Measurements from ENCODE around the gene CD55. TPM values are rescaled to one million over a fixed set of nuclear protein-coding genes. Genes with fewer than 3 reads are reported as not detected.

CD55 gene
- total RNA-seq, 1 experiment from 2014 or later = 20.9 TPM

DNA sequence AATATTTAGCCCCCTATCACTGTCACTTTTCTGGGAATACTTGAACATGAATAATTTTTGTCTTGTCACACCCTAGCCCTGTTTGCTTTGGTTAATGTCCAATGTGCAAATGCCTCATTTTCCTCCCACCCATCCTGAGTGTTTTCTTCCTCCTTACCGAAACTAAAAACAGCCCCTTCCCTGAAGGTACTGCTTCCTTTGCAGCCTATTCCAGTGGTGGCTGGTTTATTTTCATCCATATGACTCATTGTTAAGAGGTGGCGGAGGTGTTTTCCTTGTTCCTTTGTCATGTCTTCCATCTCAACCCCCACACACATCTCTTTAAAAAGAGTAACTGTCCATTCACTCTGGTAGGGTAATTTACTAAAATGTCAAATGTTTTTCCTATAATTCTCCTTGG is 40.4 kb downstream of the CD55 start:
- peak; percentile 29 for DNase-seq (ENCODE audit: low read depth)

DNA sequence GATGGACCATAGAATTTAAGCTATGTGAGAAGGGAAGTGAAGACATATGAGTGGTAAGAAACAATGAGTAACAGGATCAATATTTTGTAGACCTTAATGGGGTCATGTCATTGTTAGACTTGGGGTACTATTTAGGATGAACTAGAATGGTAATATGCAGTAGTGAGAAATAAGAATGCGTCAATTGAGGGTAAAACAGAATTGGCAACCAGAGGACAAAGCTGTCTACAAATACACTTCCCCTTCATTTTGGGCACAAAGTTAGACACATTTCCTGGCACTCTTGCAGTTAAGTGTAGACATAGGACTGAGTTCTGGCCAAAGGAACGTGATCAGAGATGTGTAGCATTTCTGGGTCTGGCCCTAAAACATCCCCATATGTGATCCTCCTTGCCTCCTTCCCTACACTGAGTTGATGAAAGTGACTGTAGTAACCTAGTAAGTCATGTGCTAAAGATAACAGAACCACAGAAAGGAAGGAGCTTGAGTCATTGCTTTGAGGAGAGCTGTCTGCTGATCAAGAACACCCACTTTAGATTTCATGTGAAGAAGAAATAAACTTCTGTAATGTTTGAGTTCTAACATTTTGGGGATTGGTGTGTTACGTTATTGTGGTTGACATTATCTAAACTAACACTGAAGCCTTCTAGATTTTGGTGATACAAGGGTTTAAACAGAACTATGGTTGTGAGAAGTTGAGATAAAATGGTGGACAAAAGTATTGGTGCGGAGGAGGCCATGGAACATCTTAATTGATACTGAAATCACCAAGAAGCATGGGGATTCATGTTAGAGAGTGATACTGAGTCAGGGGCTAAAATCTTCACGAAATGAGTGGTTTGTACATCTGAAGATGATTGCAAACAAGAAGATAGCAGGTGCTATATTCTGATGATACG is 41.7 kb downstream of the CD55 start:
- peak; percentile 19 for DNase-seq (ENCODE audit: low read depth)

DNA sequence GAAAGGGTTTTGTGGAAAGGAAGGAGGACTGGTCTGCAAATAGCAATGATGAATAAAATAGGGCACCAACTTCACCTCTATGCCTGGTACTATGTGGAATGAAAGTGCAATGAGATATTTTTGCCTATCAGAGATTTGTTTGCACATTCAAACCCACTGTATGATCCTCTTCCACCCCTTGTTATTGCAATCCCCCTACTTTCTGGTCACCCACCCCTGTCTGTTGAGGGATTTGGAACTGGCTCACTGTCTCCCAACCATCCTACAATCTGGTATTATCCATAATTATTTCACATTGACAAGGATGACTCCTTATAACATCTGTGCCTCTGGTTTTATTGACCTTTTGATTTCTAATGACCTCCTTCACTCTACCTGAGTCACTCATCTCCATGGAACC is 42.4 kb downstream of the CD55 start:
- no peak for DNase-seq (ENCODE audit: low read depth)

DNA sequence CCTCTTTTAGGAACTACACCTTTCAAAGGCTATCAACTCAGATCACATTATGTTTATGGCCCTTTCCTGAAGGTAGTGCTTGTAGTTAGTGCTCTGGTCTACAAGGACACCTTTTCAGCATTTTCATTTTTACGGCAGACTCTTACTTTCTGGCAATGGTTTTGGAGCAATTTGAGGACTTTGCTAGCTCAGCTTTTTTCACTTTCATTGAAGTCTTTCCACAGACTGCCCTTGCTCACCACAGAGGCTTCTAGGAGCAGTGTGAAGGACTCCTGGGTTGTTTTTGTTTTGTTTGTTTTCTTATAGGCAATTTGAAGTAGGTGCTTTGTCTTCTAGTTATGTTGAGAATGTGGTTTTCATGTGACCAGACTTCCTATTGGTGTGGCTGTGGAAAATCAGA is 43.1 kb downstream of the CD55 start:
- no peak for DNase-seq (ENCODE audit: low read depth)

DNA sequence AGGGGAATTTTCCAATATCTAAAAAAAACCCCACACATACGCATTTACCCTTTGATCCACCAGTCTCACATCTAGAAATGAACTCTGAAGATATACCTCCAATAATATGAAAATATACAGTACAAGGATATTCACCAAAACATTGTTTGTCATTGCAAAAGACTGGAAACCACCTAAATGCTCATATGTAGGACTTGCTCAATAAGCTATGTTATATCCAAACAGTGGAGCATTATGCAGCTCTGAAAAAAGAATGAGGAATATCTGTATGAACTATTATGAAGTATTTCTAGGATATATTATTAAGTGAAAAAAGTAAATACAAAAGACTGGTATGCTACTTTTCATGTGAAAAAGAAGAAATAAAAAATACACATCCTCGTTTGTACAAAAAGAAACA is 43.6 kb downstream of the CD55 start:
- DNase-seq (ENCODE audit: low read depth) = no peak

DNA sequence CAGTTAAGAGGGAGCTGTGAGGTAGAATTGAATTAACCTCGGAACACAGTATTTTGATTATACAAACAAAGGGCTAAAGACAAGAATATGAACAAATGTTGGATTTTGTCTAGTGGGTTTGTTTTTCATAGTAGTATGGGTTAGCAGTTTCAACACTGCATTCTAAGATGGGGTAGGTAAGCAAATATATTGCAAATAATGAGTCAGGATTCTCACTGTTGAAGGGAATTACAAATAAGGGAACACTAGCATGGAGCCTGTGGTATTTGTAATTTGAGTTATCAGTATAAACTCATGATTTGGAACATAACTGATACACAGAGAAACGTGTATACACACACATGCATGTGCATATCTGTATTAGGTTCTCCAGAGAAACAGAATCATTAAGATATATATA is 44.5 kb downstream of the CD55 start:
- DNase-seq (ENCODE audit: low read depth) = no peak

DNA sequence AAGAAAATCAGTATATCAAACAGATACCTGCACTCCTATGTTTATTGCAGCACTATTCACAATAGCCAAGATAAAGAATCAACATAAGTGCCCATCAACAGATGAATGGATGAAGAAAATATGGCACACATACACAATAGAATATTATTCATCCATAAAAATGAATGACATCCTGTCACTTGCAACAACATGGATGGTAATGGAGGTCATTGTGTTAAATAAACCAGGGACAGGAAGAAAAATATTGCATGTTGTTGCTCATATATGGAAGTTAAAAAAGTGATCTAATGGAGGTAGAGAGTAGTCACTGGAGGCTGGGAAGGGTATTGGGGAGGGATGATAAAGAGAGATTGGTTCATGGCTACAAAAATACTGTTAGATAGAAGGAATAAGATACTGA is 67.2 kb downstream of the CD55 start:
- no peak for DNase-seq (ENCODE audit: low read depth)

DNA sequence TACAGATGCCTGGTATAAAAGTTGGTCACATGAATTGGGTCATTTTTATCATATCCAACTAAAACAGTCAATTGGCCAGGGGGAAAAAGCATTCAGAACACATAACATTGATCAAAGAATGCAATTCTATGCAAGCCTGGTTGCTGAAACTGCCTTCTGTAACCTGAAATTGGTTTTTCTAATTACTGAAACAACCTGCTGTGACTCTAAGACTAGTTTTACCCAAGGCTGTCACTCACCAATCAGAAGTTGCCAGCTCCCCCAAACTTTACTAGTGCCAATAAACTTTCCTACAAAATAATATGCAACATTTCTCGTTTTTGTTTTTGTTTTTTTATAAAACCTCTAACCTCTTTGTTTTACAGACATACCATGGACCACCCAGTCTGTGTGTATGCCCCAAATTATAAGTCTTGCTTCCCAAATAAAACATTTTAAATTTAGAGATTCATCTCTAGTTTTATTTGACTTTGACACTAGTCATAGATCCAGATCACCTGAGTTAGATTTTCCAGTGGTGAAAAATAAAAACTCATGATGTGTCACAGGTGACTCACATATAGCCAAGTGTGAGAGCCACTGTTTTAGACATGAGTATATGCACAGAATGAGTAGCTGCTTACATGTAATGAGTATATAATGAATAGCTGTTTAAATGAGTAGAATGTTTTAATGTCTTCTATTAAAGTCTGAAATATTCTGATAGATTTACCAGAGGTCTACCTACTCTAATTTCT is 68.4 kb downstream of the CD55 start:
- DNase-seq (ENCODE audit: low read depth) = peak; percentile 58

DNA sequence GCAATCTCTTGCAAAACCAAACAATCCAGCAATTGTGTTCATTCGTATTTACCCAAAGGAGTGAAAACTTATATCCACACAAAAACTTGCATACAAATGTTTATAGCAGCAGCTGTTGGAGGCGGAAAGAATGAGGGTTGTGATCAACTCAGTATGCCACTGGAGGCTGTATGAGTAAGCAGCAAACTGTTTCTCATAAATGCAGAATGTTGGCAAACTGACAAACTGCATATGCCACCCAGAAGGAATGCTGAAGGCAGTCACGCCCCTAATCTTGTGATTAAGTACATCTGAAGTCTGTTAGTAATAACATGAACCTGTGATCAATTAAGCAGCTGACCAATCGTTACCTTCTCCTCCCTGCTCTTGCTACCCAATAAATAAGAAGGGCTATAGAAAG is 72.1 kb downstream of the CD55 start:
- peak; percentile 89 for DNase-seq (ENCODE audit: low read depth)

DNA sequence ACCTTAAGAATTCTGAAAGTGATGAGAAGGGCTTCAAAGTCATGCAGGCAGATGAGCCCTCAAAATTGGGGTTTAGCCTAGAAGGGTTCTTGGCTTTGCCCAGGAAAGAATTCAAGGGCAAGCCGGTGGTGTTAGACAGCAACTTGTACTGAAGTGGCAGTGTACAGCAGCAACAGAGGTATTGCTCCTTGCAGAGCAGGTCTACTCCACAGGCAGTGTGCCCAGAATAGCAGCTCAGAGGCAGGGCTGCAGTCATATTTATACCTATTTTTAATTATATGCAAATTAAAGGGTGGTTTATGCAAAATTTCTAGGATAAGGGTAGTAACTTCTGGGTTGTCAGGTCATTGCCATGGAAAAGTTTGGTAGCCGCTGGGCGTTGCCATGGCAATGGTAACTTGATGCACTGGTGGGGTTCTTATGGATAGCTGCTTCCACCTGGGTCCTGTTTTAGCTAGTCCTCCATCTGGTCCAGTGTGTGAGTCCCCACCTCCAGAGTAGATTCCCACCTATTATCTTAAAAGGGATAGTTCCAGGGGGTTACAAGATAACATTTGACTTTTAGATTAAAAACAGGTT is 74.8 kb downstream of the CD55 start:
- DNase-seq (ENCODE audit: low read depth) = no peak

DNA sequence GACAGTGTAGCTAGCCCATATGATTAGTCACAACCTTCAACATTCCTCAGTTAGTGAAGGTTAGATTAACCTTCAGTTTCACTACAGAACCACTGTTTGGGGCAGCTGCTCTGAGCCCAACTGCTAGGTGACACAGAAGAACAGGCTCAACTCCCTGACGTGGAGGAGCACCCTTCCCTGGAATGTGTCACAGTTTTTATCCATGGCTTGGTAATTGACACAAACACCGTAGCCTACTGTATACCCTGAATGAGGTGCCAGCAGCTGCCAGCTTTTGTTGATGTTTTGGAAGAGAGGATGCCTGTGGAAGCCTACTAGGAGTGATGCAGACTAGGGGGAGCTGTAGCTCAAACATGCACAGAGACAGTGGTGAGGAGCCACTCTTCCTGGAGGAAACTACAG is 76.0 kb downstream of the CD55 start:
- peak; percentile 8 for DNase-seq (ENCODE audit: low read depth)

DNA sequence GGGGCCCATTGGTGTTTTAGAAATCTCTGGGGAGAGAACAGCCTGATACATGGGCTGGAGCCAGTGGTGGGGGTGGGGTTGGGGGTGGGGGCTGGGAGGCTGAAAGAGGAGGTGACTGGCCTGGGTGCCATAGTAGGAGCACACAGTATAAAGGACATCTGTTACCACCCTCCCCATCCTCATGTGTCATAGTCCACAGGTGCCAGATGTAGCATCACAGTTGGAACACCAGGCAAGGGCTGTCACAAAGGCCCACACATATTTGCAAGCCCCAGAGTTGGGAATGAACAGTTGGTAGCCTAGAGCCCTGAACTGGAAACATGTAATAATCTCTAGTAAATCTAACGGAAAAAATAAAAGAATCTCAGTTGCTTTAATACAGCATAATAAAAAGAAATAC is 77.5 kb downstream of the CD55 start:
- no peak for DNase-seq (ENCODE audit: low read depth)

DNA sequence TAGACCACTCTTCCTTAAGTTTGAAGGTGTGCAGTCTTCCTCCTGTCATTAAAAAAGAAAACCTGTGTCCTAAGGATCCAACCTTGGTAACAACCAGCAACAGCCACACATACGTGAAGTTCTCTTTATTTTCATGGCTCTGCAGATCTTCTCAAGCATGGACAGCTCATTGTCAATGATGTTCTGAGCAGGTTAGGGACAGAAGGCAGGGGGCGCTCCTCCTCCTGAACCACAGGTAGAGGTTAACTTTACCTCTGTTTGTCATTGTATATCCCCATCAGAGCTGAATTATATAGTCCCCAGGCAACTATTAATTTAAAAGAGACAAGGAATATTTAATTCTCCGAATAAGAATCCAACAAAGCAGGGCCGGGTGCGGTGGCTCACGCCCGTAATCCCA is 80.1 kb downstream of the CD55 start:
- DNase-seq (ENCODE audit: low read depth) = no peak

DNA sequence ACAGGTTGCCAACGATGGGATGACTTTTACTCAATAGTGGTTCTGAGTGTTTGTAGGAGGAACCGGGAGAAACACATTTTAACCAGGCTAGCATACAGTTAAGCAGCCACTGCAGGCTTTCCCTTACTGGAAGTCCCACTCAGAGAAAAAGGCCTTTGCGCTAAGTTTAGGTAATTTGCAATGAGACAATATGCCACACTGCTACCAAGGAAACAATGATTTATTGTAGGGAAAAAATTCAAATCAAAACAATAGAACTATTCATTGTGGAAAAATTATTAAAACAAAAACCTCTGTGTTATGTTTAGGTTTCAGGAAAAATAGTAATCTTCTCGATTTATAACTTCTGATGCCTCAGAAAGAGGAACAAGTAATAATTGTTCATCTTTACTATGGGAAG is 81.3 kb downstream of the CD55 start:
- DNase-seq (ENCODE audit: low read depth) = no peak

DNA sequence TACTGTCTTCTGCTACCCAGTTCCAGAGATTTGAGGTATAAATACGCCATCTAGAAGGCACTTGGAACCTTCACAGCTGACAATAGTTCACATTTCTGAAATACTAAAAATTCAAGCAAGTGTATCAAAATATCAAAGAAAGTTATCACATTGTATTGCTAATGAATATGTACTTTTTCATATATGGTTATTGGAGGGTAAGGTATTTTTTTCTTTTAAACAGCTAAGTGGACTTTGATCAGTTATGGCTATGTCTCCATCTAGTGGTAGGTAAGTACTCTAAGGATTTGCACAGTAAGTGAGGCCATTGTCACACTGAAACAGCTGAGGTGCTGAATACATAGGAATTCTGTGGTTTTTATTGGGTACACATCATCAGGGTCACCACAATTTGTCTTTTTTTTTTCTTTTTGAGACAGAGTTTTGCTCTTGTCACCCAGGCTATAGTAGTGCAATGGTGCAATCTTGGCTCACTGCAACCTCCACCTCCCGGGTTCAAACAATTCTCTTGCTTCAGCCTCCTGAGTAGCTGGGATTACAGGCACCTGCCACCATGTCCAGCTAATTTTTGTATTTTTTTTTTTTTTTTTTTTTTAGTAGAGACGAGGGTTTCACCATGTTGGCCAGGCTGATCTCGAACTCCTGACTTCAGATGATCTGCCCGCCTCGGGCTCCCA is 83.5 kb downstream of the CD55 start:
- peak; percentile 57 for DNase-seq (ENCODE audit: low read depth)

DNA sequence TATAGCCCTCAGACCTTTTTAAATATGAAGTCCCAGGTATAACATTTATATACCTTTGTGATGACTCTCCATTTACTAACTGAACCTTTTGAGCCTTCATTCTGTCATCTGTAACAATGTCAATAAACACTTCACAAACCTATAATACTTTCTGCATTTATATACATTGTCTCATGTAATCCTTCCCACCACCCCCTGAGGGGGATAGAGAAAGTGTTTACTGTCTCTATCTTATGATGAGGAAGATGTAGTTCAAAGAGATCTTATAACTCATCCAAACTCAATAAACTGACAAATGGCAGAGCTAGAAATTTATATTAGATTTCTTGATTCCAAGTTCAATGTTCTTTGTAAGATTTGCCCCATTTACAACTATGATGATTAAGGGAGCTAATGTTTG is 84.3 kb downstream of the CD55 start:
- DNase-seq (ENCODE audit: low read depth) = no peak

DNA sequence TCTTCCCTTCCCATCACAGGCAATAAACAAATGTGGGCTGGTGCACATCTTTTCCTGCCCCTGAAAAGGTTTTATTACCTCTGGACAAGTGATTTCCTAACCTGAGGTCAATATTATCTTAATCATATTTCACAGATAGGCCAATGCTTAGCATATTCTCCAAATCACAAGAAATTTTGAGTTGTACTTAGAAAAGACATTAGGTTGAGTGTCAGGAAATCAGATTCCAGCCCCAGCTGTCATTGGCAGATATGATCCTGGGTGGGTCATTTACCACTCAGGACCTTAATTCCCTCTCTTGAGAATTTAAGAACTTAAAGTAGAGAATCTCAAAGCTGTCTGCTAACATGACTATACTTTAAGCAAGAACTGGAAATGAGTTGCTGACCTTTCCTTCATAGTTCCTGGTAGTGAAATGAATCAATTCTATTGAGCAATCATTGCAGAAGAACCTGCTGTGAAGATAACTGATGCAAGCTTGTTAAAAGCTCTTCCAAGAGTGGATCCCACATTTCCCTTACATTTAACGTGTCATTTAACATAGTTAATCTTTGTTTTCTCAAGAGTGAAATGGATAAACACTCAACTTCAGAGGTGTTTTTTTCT is 86.3 kb downstream of the CD55 start:
- DNase-seq (ENCODE audit: low read depth) = no peak

Other genes starting within 250 kb of the CD55 start
- not detected in 2 replicates for gene C4BPB, start 232.8 kb upstream of the CD55 start, total RNA-seq (2014; rRNA removed; shearing (Covaris generic))
- gene C4BPA, start 217.4 kb upstream of the CD55 start, total RNA-seq (2014; rRNA removed; shearing (Covaris generic)) = not detected in 2 replicates
- not detected in 2 replicates for gene CR2, start 132.7 kb downstream of the CD55 start, total RNA-seq (2014; rRNA removed; shearing (Covaris generic))
- gene CR1, start 174.5 kb downstream of the CD55 start, total RNA-seq (2014; rRNA removed; shearing (Covaris generic)) = not detected in 2 replicates

All from RPMI7951 (cell line).